GM10266 (cell line): Measurements from ENCODE around the gene KIF13A.

Source experiments
- DNase-seq: peaks from one replicate; pipeline ENCODE4 v3.0.0; 2012; ENCODE audit errors: extremely low spot score
- CTCF ChIP-seq: IDR thresholded peaks from 2 replicates; pipeline ENCODE4 v1.5.1; 2012; ENCODE audit warnings: mild to moderate bottlenecking, low read depth; ENCODE audit not compliant: control insufficient read depth, insufficient read depth; ENCODE audit errors: missing control alignments

Gene KIF13A

GRCh38 chr6:17938901-17939300 lies 48.5 kb downstream of the KIF13A start:
- no peak for DNase-seq
- TF ChIP-seq CTCF = no peak

GRCh38 chr6:17935188-17936149 lies 52.0 kb downstream of the KIF13A start:
- DNase-seq = no peak
- no peak for TF ChIP-seq CTCF

- TF ChIP-seq CTCF = no peak
- DNase-seq = no peak
Measured at GRCh38 chr6:17933716-17934115, 53.7 kb downstream of the KIF13A start.

GRCh38 chr6:17932330-17932852 lies 55.0 kb downstream of the KIF13A start:
- no peak for TF ChIP-seq CTCF
- DNase-seq = no peak

GRCh38 chr6:17931227-17931626 lies 56.2 kb downstream of the KIF13A start:
- TF ChIP-seq CTCF = no peak
- no peak for DNase-seq

GRCh38 chr6:17930321-17930993 lies 57.0 kb downstream of the KIF13A start:
- no peak for TF ChIP-seq CTCF
- DNase-seq = no peak
